Peyer's patch (tissue), 4 donors: ENCODE results near the gene SLC30A5. TPM values are rescaled to one million over a fixed set of nuclear protein-coding genes. Genes with fewer than 3 reads are reported as not detected.

Experiments used
- DNase-seq, 3 donors: peaks; one replicate each; pipeline ENCODE4 v3.0.0-alpha.2; 2017 to 2019
- H3K27ac ChIP-seq, 4 donors: fragments of 200-600 bp; sonication (generic); one replicate each; pipeline ENCODE4 v1.5.1; 2016 to 2019
- H3K27me3 ChIP-seq, 2 donors: fragments of 200-600 bp; sonication (generic); one replicate each; pipeline ENCODE4 v1.5.1; 2019
- H3K36me3 ChIP-seq, 3 donors: fragments of 200-600 bp; sonication (generic); one replicate each; pipeline ENCODE4 v1.5.1; 2016 to 2019
- H3K4me1 ChIP-seq, 4 donors: fragments of 200-600 bp; sonication (generic); one replicate each; pipeline ENCODE4 v1.5.1; 2016 to 2019
- H3K4me3 ChIP-seq, 4 donors: fragments of 200-600 bp; sonication (generic); 1 replicate in 3 of 4; 2 replicates in 1 of 4; pipeline ENCODE4 v1.5.1; 2016 to 2019; ENCODE audit warnings: mild to moderate bottlenecking in 1 of 4
- H3K9me3 ChIP-seq, 4 donors: fragments of 200-600 bp; sonication (generic); one replicate each; pipeline ENCODE4 v1.5.1; 2016 to 2019; ENCODE audit warnings: mild to moderate bottlenecking in 1 of 4
- CTCF ChIP-seq, 6 experiments: fragments of 450-650 bp in 4 of 6; fragments of 200-600 bp in 2 of 6; sonication (generic) in 1 of 6; IDR thresholded peaks; one replicate each; pipeline ENCODE4 v1.5.1; 2017 to 2019; ENCODE audit warnings: antibody characterized with exemption in 6 of 6, mild to moderate bottlenecking in 3 of 6, moderate library complexity in 1 of 6
- POLR2A ChIP-seq, 2 donors: fragments of 450-650 bp; IDR thresholded peaks; one replicate each; pipeline ENCODE4 v1.5.1; 2017; ENCODE audit warnings: antibody characterized with exemption in 2 of 2, mild to moderate bottlenecking in 2 of 2, moderate library complexity in 2 of 2
- small RNA-seq, 2 donors: library from RNA; depleted of rRNA; stranded (forward); fragments of <200 nt; gene quantifications; one replicate each; pipeline ENCODE3, GENCODE V24; 2016
- total RNA-seq, 4 donors: library from RNA; depleted of rRNA; stranded (reverse); fragments of >200 nt; gene quantifications; one replicate each; pipeline ENCODE4 v1.1.0, GENCODE V29; 2016

The SLC30A5 gene
- total RNA-seq, 4 donors from 2014 or later = 14.0 to 50.4 (median 33.8) TPM

- no peaks in the 10 kb centered on the region for H3K9me3 ChIP-seq
- no peak for TF ChIP-seq CTCF (IDR thresholded peaks at IDR 0.05)
- no peak for TF ChIP-seq POLR2A (IDR thresholded peaks at IDR 0.05)
- H3K36me3 ChIP-seq = peaks cover 0 to 6% (median 0%) of the 10 kb centered on the region in 3 donors
- no peak for DNase-seq
- H3K27me3 ChIP-seq = no peaks in the 10 kb centered on the region
- no peak overlapping the region for H3K27ac ChIP-seq
- H3K4me3 ChIP-seq = no peak overlapping the region
- peaks cover 0 to 10% (median 4%) of the 10 kb centered on the region in 4 donors for H3K4me1 ChIP-seq
Observed at GRCh38 chr5:69170969-69171368, 77.2 kb downstream of the SLC30A5 start.

Small RNA genes lying within 50 kb of the gene (small RNA-seq; reads per million reads assigned to genes)
- gene SNORA50D (0 reads per million in 2 donors), gene SUMO2P4 (0 reads per million in 2 donors)

Other genes starting within 250 kb of the SLC30A5 start
- 10 to 100 TPM in 2 of 4 donors, 1 to 10 TPM in 2; 8.1 to 22.3 (median 11.2) TPM for gene CCNB1, start 73.1 kb downstream of the SLC30A5 start, total RNA-seq
- gene CENPH, start 95.6 kb downstream of the SLC30A5 start, total RNA-seq = 10 to 100 TPM in 1 of 4 donors, 1 to 10 TPM in 3; 2.9 to 11.6 (median 3.9) TPM
- 10 to 100 TPM in 3 of 4 donors, 1 to 10 TPM in 1; 8.2 to 56.0 (median 25.1) TPM for gene CDK7, start 140.9 kb downstream of the SLC30A5 start, total RNA-seq
- gene CCDC125, start 238.8 kb downstream of the SLC30A5 start, total RNA-seq = 10 to 100 TPM; 14.0 to 23.9 (median 19.6) TPM